Choroid plexus epithelial cell (primary cell): Measurements from ENCODE around the gene SWSAP1.
"Not testable (repeated sequence)": the region's sequence is repeated elsewhere in the genome, so short reads cannot be mapped to it uniquely, and the experiment has no call there.

Experiments
- DNase-seq: peaks from one replicate; pipeline ENCODE4 v3.0.0-alpha.2; 2010; ENCODE audit warnings: low read depth
- H3K4me3 ChIP-seq: 2 replicates; pipeline ENCODE4 v1.5.1; 2011; ENCODE audit warnings: low read depth, mild to moderate bottlenecking, control low read depth, low read length, moderate library complexity
- CTCF ChIP-seq: conservative IDR thresholded peaks from 2 replicates; pipeline ENCODE4 v1.5.1; 2011; ENCODE audit warnings: low read depth, mild to moderate bottlenecking, control low read depth, inconsistent platforms, low read length, moderate library complexity

SWSAP1 gene

DNA sequence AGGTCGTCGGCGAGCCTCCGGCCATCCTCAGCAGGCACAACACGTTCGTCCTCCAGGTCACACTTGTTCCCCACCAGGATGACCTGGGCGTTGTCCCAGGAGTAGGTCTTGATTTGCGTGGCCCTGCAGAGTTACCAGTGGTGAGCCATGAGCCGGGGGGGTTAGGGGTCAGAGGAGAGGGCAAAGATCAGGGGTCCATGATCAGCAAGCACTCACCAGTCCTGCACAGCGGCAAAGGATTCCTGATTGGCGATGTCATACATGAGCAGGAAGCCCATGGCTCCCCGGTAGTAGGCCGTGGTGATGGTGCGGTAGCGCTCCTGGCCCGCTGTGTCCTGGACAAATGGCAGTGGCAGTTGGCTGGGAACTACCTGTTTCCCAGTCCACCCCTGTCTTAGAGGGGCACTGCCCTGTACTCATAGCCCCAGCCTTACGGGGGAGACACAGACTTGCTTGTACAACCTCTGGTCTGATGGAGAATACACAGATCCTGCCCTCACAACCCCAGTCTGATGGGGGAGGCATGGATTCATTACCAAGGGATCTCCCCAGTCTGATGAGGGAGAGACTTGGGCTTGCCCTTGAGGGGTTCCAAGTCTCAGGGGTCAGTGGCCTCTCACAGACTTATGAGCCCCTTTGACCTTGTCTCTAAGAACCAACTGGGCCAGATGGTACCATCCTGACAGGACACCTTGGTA, 38.9 kb upstream of the SWSAP1 start:
- no peak for DNase-seq
- no peak overlapping the region for H3K4me3 ChIP-seq

DNA sequence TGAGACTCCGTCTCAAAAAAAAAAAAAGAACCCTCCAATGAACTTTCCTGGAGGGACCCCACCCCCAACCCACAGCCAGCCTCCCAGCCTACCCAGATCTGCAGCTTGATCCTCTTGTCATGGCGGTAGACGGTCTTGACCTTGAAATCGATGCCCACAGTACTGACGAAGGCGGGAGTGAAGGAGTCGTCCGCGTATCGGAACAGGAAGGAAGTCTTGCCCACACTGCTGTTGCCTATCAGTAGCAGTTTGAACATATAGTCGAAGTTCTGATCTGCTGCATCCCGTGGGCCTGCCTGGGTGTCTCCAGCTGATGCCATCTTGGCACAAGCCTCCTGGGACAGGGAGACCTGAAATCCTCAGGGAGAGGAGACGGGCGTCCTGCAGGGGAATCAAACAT, 37.4 kb upstream of the SWSAP1 start:
- no peak overlapping the region for H3K4me3 ChIP-seq
- no peak for DNase-seq

More for the DNA sequence above, 38.9 kb upstream of the SWSAP1 start:
- no peak for TF ChIP-seq CTCF

GRCh38 chr19:11338121-11338520, 36.3 kb upstream of the SWSAP1 start:
- DNase-seq = no peak
- no peak for TF ChIP-seq CTCF
- H3K4me3 ChIP-seq = no peak overlapping the region

More for the DNA sequence above, 37.4 kb upstream of the SWSAP1 start:
- TF ChIP-seq CTCF = no peak

DNA sequence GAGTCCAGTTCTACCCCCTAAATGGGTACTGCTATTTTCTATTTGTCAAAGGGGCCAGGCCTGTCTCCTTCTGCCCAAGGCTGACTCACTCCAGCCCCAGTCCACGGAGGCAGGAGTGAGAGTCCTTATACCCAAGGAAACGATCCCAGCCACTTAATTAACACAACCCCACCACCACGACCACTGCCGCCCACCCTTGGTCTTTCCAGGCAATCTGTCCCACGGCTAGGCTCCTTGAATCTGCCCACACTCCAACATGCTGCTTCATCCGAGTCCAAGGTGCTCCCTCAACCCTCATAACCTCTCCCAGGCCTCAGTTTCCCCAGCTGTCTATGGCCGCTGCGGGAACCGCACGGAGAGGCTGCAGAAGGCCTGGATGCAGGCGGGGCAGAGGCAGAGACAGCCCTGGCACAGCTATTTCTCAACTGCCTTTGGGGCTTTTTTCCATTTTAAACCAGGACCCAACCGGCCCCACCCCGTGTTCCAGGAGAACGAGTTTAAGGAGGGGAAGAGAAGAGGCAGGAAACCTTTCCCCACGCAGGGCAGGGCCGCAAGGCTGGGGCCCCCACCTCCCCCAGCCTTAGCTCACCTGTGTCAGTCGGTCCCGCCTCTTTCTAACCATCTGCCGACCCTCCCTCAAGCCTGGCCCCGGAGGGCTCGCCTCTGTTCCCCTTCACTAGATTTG, 35.8 kb upstream of the SWSAP1 start:
- TF ChIP-seq CTCF = no peak
- no peak for DNase-seq
- H3K4me3 ChIP-seq = no peak overlapping the region

DNA sequence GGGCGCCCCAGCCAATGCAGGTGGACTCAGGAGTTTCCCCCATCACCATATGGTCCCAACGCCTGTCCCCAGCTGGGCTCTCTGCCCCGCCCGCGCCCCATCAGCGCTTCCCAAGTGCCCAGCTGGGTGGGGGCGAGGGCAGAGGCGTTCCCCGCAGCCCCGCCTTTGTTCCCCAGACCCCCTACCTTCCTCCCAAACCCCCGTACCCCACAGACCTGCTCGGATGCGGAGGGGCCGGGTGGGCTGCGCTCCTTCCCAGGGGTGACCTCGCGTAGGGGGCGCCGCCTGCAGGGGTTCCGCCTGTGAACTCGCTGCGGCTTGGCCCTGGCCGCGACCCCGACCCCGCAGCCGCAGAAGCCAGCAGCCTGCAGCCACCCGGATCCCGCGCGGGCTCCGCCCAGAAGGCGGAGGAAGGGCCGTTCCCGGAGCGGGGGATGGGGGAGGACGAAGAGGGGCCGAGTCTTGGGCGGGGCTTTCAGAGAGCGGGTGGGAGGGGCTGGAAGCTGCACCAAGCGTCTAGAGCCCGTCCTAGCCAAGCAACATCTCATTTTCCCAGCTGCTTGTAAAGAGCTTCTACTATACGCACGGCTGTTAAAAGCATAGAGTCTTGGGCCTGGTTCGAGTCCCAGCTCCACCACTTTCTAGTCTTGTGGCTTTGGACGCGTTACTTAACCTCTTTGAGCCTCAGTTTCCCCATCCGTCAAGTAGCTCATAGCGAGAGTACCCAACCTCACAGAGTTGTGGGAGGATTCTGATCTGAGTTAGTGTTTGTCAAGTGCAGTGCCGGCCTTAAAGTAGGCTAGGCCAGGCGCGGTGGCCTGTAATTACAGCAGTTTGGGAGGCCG, 35.0 kb upstream of the SWSAP1 start, which contains the start of gene RAB3D:
Gene RAB3D (minus strand): TSS at position 404 of the 845 bp plus-strand sequence. CDS start 2,258 bp downstream, outside the sequence.
- peak within 1 kb of the TSS; percentile 26 for H3K4me3 ChIP-seq
- DNase-seq = peak; percentile 89
- no peak for TF ChIP-seq CTCF

GRCh38 chr19:11340099-11340467, 34.4 kb upstream of the SWSAP1 start:
- not testable (repeated sequence) for DNase-seq, H3K4me3 ChIP-seq

GRCh38 chr19:11342429-11342828, 32.0 kb upstream of the SWSAP1 start:
- no peak overlapping the region for H3K4me3 ChIP-seq
- no peak for TF ChIP-seq CTCF
- no peak for DNase-seq
